DMS53 (cell line): ENCODE results near the gene KLHDC8B.
A peak's percentile ranks its signal among the peaks of the same experiment; 100 is the strongest.
"Not testable (repeated sequence)": the region's sequence is repeated elsewhere in the genome, so short reads cannot be mapped to it uniquely, and the experiment has no call there.

Source experiments
- DNase-seq: peaks from one replicate; lab custom pipeline; 2025; lab: John Stamatoyannopoulos, UW

Gene KLHDC8B

GRCh38 chr3:49183873-49184272 lies 12.5 kb downstream of the KLHDC8B start:
- DNase-seq, result no peak

- no peak for DNase-seq
These were observed 20.3 kb downstream of the KLHDC8B start for GRCh38 chr3:49191741-49192140.

GRCh38 chr3:49198161-49198560 lies 26.8 kb downstream of the KLHDC8B start:
- no peak for DNase-seq

GRCh38 chr3:49198611-49199230 lies 27.3 kb downstream of the KLHDC8B start:
- DNase-seq, result no peak

- peak; percentile 31 for DNase-seq
These were observed 28.0 kb downstream of the KLHDC8B start for GRCh38 chr3:49199239-49199899.

- DNase-seq, result no peak
These were observed 28.5 kb downstream of the KLHDC8B start for GRCh38 chr3:49199900-49200281.

GRCh38 chr3:49213541-49213943 lies 42.1 kb downstream of the KLHDC8B start:
- no peak for DNase-seq

GRCh38 chr3:49213998-49214397 lies 42.6 kb downstream of the KLHDC8B start:
- no peak for DNase-seq

GRCh38 chr3:49216687-49217086 lies 45.3 kb downstream of the KLHDC8B start:
- not testable (repeated sequence) for DNase-seq

GRCh38 chr3:49217108-49217507 lies 45.7 kb downstream of the KLHDC8B start:
- DNase-seq, result not testable (repeated sequence)

- no peak for DNase-seq
These were observed 46.5 kb downstream of the KLHDC8B start for GRCh38 chr3:49217688-49218470.

GRCh38 chr3:49218471-49218989 lies 47.1 kb downstream of the KLHDC8B start:
- DNase-seq, result peak; percentile 80

- no peak for DNase-seq
These were observed 47.7 kb downstream of the KLHDC8B start for GRCh38 chr3:49219132-49219531.

GRCh38 chr3:49220985-49221563 lies 49.7 kb downstream of the KLHDC8B start:
- DNase-seq, result not testable (repeated sequence)

GRCh38 chr3:49222002-49222401 lies 50.6 kb downstream of the KLHDC8B start:
- peak; percentile 11 for DNase-seq
